ENCODE data around the gene CNOT6.

The CNOT6 gene

DNA sequence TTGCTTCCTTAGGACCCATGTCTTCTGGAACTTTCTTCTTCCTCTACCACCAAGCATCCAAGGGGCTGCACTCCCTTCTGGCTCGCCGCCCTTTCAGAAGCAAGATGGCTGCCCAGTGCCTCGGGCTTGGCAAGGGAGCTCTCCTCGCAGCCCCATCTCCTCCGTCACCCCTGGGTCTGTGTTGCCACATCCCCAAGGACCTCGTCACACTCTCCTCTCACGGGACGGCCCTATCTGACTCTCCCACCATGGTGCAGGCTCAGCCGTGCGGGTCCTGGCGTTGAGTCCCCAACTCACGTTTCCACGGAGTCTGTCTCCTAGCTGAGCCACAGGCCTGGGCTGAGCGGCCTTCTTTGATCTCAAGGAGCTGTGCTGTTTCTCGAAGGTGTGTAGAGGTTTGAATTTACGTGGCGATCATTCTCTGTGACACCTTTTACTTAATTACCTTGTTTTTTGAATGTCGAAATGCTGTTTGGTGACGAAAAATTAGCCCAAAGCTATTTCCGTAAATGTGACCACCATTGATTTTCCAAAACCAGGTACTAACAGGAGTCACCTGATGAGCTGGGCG lies 112.1 kb downstream of the CNOT6 start:
- no peak overlapping the region for H3K4me3 ChIP-seq (ENCODE audit: low read depth, low read length)
- DNase-seq (ENCODE audit: low read depth) = no peak
- TF ChIP-seq, protein P1, sequence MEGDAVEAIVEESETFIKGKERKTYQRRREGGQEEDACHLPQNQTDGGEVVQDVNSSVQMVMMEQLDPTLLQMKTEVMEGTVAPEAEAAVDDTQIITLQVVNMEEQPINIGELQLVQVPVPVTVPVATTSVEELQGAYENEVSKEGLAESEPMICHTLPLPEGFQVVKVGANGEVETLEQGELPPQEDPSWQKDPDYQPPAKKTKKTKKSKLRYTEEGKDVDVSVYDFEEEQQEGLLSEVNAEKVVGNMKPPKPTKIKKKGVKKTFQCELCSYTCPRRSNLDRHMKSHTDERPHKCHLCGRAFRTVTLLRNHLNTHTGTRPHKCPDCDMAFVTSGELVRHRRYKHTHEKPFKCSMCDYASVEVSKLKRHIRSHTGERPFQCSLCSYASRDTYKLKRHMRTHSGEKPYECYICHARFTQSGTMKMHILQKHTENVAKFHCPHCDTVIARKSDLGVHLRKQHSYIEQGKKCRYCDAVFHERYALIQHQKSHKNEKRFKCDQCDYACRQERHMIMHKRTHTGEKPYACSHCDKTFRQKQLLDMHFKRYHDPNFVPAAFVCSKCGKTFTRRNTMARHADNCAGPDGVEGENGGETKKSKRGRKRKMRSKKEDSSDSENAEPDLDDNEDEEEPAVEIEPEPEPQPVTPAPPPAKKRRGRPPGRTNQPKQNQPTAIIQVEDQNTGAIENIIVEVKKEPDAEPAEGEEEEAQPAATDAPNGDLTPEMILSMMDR (IDR thresholded peaks at IDR 0.05; ENCODE audit: low read depth, low read length, missing control alignments) = no peak

DNA sequence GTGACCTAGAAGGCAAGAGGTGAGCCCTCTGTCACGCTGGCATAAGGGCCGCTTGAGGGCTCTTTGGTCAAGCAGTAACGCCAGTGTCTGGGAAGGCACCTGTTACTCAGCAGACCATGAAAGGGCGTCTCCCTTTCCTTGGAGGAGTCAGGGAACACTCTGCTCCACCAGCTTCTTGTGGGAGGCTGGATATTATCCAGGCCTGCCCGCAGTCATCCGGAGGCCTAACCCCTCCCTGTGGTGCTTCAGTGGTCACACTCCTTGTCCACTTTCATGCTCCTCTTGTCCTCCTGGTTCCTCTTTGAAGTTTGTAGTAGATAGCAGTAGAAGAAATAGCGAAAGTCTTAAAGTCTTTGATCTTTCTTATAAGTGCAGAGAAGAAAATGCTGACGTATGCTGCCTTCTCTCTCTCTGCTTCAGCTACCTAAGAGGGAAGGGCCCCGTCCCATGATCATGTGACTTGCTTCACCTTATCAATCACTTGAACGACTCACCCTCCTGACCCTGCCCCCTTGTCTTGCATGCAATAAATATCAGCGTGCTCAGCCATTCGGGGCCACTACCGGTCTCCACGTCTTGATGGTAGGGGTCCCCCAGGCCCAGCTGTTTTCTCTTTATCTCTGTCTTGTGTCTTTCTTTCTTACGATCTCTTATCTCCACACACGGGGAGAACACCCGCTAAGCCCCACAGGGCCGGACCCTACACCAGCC lies 113.8 kb downstream of the CNOT6 start:
- no peak overlapping the region for H3K4me3 ChIP-seq (ENCODE audit: low read depth, low read length)
- TF ChIP-seq, protein P1 (IDR thresholded peaks at IDR 0.05; ENCODE audit: low read depth, low read length, missing control alignments) = no peak
- DNase-seq (ENCODE audit: low read depth) = no peak

DNA sequence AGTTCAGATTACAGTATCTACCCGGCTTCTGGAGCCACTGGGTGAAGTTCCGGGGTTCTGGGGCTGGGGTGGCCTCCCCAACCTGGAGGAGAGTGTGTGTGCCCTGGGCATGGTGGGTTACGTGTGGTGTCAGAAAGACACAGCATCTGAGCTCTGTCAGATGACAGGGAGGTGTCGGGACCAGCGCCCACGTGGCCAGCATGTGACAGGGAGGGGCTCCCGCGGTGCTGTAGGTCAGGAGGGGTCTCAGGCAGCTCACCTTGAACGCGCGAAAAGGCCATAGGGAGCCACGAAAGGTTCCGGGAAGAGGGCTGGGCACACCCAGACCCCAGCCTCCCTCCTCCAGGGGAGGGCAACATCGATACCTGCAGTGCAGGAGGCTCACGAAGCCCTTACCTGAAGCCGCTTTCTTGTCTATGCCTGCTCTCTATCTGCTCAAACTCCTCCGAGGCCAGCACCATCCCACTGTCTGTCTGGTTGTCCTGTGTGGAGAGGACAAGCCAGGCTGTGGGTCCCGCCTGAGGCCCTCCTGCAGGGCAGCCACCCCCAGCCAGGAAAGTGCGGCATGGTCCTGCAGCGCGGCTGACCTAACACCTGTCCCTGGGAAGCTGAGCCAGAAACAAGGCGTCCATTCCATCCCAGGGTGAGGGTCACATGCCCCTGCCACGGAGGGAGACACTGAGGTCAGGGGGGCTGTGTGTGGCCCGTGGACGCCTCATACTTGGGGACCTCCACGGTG lies 114.6 kb downstream of the CNOT6 start:
- no peak for DNase-seq (ENCODE audit: low read depth)
- no peak overlapping the region for H3K4me3 ChIP-seq (ENCODE audit: low read depth, low read length)
- TF ChIP-seq, protein P1 (IDR thresholded peaks at IDR 0.05; ENCODE audit: low read depth, low read length, missing control alignments) = no peak

DNA sequence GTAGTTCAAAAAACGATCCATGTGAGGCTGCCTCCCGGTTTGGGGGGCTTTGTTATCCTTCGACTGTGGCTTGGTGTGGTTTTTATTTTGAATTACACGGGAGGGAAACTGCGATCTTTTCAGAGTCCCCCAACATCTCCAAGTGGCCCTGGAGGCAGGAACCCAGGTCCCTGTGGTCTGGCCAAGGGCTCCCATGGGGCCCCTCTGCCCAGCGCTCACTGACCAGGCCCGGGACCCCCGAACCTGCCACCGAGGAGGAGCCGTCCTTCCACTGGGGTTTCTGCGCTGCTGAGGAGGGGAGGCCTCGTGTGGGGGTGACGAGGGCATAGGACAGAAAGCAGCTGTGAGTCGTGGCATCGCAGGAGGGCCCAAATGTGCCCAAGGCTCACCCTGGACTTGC lies 115.2 kb downstream of the CNOT6 start:
- H3K4me3 ChIP-seq (ENCODE audit: low read depth, low read length) = no peak overlapping the region
- TF ChIP-seq, protein P1 (IDR thresholded peaks at IDR 0.05; ENCODE audit: low read depth, low read length, missing control alignments) = no peak
- DNase-seq (ENCODE audit: low read depth) = no peak

DNA sequence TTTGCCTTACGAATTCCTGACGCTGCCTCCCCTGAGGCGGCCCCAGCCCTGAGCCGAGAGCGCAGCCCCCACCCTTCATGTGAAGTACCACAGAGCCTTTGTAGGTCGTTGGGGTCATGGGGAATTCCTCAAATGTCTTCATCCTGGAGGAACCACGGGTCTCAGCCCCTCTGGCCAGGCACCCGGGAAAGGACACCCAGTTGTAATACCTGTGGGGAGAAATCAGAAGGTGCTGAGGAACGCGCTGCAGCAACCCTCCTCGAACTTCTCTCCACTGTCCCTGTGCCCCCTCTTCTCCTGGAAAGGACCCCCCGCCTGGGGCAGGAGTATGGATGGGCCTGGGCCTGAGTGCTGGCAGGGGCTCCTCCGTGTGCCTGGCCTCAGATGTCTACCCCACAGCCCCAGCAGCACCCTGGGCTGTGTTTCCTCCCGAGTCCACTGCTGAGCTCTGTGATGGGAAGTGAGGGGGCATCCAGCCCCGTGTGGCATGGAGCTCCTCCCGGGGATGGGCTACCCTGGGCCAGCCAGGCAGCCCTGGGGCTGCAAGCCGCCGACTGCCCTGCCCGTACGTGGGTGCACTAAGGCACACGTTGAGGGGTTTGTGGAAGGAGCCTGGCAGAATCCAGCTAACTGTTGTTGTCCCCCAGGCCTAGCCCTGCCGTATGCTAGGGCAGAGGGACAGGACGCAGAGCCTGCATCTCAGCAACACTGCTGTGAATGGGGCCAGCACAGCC lies 115.8 kb downstream of the CNOT6 start:
- DNase-seq (ENCODE audit: low read depth) = no peak
- TF ChIP-seq, protein P1 (IDR thresholded peaks at IDR 0.05; ENCODE audit: low read depth, low read length, missing control alignments) = no peak
- no peak overlapping the region for H3K4me3 ChIP-seq (ENCODE audit: low read depth, low read length)

DNA sequence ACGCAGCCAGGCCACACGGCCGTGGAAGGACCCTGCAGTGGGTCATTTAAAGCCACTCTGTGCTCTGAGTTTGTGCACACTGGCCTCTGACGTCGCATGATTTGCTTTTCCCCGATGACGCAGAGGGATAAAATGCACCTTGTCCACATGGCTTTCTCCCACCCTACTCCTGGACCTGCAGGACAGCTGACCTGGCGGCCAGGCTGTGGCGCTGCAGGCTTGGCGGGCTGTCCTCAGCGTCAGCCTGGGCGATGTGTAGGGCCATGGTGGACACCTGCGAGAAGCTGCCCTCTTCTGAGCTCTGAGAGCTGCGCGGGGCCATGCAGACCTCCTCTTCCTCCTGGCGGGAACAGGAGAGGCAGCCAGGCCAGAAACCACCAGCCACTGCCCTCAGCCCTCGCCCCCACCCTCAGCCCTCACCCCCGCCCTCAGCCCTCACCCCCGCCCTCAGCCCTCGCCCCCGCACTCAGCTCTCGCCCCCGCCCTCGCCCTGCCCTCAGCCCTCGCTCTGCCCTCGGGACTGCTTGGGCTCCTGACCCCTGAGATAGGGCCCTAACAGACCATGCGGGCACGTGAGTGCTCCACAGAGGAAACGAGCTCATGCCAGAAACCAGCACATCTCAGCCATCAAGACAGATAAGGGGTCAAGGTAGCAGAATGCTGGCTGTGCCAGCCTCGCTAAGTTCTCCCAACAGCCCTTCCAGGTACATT lies 117.1 kb downstream of the CNOT6 start:
- TF ChIP-seq, protein P1 (IDR thresholded peaks at IDR 0.05; ENCODE audit: low read depth, low read length, missing control alignments) = no peak
- H3K4me3 ChIP-seq (ENCODE audit: low read depth, low read length) = no peak overlapping the region
- no peak for DNase-seq (ENCODE audit: low read depth)

All from GM12864 (cell line).